Epithelial cell of prostate (primary cell): Measurements from ENCODE around the gene MEG3.
"Not testable (repeated sequence)": the region's sequence is repeated elsewhere in the genome, so short reads cannot be mapped to it uniquely, and the experiment has no call there.

Experiments used
- DNase-seq: peaks from one replicate; pipeline ENCODE4 v3.0.0-alpha.2; 2011; ENCODE audit warnings: low read depth, low spot score
- H3K27ac ChIP-seq: fragments of 450-650 bp; 2 replicates; pipeline ENCODE4 v1.5.1; 2017; ENCODE audit warnings: mild to moderate bottlenecking

MEG3 gene

GRCh38 chr14:100813291-100813690, 12.6 kb upstream of the MEG3 start:
- no peak for DNase-seq
- H3K27ac ChIP-seq = no peak overlapping the region

- H3K27ac ChIP-seq = no peak overlapping the region
- DNase-seq = no peak
Observed at GRCh38 chr14:100815478-100816285, 10.2 kb upstream of the MEG3 start.

GRCh38 chr14:100816286-100816949, 9.5 kb upstream of the MEG3 start:
- DNase-seq = no peak

GRCh38 chr14:100816950-100817901, 8.7 kb upstream of the MEG3 start:
- no peak overlapping the region for H3K27ac ChIP-seq
- DNase-seq = no peak

More at GRCh38 chr14:100816286-100816949, 9.5 kb upstream of the MEG3 start:
- H3K27ac ChIP-seq = no peak overlapping the region

- no peak overlapping the region for H3K27ac ChIP-seq
- no peak for DNase-seq
Observed at GRCh38 chr14:100818221-100818699, 7.7 kb upstream of the MEG3 start.

GRCh38 chr14:100818923-100819322, 7.0 kb upstream of the MEG3 start:
- not testable (repeated sequence) for DNase-seq, H3K27ac ChIP-seq

GRCh38 chr14:100819453-100819828, 6.5 kb upstream of the MEG3 start:
- DNase-seq = no peak
- H3K27ac ChIP-seq = no peak overlapping the region

- no peak for DNase-seq
- H3K27ac ChIP-seq = no peak overlapping the region
Observed at GRCh38 chr14:100819829-100820475, 6.0 kb upstream of the MEG3 start.

- H3K27ac ChIP-seq = no peak overlapping the region
- no peak for DNase-seq
Observed at GRCh38 chr14:100820957-100821356, 5.0 kb upstream of the MEG3 start.

GRCh38 chr14:100822013-100822412, 3.9 kb upstream of the MEG3 start:
- no peak for DNase-seq
- no peak overlapping the region for H3K27ac ChIP-seq

- DNase-seq = no peak
- H3K27ac ChIP-seq = no peak overlapping the region
Observed at GRCh38 chr14:100822532-100823296, 3.2 kb upstream of the MEG3 start.

GRCh38 chr14:100823413-100824080, 2.4 kb upstream of the MEG3 start:
- no peak for DNase-seq

GRCh38 chr14:100824091-100824551, 1.8 kb upstream of the MEG3 start:
- no peak for DNase-seq
- H3K27ac ChIP-seq = no peak overlapping the region

More at GRCh38 chr14:100823413-100824080, 2.4 kb upstream of the MEG3 start:
- H3K27ac ChIP-seq = no peak overlapping the region

- no peak for DNase-seq
- no peak overlapping the region for H3K27ac ChIP-seq
Observed at GRCh38 chr14:100824901-100825712, 811 bp upstream of the MEG3 start.

- DNase-seq = no peak
- H3K27ac ChIP-seq = no peak overlapping the region
Observed at GRCh38 chr14:100826391-100827100, 628 bp downstream of the MEG3 start.

- H3K27ac ChIP-seq = no peak overlapping the region
- no peak for DNase-seq
Observed at GRCh38 chr14:100827101-100828021, 1.4 kb downstream of the MEG3 start.
